HFF-Myc (cell line): ENCODE data around the gene PARD3B.

Experiments used
- DNase-seq: peaks from one replicate; pipeline ENCODE4 v3.0.0-alpha.2; 2011; ENCODE audit warnings: low read depth; ENCODE audit errors: extremely low read depth
- H3K4me3 ChIP-seq: replicated peaks from 2 replicates; pipeline ENCODE4 v1.5.1; 2011; ENCODE audit warnings: low read depth, mild to moderate bottlenecking, control low read depth, low read length
- TF ChIP-seq, protein P1 (sequence below): IDR thresholded peaks from 2 replicates; pipeline ENCODE4 v1.5.1; 2012; ENCODE audit warnings: mild to moderate bottlenecking, low read depth, low read length, control low read depth; ENCODE audit errors: missing control alignments

Gene PARD3B

DNA sequence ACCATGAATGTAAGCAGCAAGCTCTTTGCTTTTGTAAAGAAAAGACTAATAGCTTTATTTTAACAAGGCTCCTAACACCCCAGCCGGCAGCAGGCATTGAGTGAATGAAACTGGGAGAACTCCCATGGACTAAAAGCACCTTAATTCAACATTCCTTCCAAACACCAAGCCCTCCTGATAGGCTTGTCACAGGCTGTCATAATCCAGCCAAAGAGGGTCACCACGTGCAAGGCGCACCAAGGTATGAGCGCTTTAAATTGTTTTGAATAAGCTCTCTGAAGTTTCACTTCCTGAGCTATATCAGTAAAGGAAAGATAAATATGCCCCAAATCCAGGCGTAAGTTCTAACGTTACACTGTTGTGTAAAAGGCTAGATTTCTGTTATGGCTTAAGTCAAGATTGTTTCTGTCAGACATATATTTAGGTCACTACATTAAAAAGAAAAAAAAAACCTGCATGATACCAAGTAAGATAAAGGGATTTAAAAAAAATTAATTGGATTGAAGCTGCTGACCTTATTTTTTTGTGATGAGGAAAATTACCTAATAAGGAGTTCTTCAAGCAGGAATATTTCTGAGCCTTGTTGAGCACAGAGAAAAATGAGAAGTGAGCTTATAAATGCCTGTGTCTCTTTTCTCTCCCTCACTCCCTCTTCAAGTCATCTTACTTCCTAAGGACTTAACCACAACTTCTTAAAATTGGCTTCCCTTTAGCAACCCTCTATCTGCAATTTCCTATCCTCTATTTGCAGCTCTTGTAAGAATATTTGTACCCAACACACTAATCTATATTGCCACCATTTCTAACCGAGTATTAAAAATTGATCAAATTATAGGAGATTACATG lies 1000.9 kb downstream of the PARD3B start:
- TF ChIP-seq, protein P1, sequence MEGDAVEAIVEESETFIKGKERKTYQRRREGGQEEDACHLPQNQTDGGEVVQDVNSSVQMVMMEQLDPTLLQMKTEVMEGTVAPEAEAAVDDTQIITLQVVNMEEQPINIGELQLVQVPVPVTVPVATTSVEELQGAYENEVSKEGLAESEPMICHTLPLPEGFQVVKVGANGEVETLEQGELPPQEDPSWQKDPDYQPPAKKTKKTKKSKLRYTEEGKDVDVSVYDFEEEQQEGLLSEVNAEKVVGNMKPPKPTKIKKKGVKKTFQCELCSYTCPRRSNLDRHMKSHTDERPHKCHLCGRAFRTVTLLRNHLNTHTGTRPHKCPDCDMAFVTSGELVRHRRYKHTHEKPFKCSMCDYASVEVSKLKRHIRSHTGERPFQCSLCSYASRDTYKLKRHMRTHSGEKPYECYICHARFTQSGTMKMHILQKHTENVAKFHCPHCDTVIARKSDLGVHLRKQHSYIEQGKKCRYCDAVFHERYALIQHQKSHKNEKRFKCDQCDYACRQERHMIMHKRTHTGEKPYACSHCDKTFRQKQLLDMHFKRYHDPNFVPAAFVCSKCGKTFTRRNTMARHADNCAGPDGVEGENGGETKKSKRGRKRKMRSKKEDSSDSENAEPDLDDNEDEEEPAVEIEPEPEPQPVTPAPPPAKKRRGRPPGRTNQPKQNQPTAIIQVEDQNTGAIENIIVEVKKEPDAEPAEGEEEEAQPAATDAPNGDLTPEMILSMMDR, result no peak
- no peak for DNase-seq

DNA sequence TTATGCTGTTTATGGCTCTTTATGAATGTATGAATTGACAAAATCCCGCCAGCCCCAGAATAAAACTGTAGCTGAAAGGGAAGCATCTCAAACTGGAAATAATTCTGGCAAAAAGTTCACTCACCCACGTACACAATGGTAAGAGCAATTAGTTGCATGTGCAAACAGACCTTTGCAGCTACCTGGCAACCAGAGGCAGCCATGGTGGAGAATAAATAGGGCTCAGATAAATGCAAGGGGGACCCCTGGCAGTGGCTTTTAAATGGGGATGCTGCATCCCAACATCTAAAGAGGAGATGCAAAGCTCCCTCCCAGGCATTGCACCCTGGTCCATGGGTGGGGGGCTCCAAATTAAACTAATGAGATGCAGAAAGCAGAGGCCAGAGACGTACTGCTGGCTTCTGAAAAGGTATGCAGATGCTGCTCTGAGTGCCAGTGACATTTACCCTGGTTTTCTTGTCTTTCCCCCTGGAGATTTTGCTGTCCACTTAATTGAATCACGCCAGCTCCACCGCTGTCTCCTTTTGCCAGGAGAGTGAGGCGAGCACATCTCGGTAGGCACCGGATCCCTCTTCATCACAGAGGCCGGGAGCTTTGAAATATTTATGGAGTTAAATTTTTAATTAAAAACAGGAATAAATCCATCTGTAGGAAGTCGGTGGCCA lies 1010.4 kb downstream of the PARD3B start:
- DNase-seq, result no peak
- TF ChIP-seq, protein P1, result no peak
- no peak overlapping the region for H3K4me3 ChIP-seq

More for the DNA sequence above, 1000.9 kb downstream of the PARD3B start:
- H3K4me3 ChIP-seq, result no peak overlapping the region

DNA sequence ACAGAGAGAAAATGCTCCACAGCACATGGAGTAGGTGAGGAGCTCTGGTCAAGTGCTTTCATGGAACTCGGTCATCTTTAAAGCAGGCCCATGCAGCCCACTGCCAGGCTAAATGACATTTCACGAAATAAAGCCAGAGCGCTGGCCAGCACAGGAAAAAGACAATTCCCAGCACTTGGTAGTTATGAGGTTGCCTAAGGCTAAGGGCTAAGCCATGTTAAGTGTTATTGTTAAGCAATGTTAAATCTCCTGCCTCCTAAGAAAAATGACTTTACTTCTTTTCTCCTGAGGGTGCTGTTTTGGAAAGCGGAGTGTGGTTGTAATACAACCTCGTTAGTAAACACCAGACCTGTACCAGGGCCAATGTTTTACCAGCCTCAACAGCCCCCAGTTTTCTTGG lies 1011.1 kb downstream of the PARD3B start:
- no peak for DNase-seq
- H3K4me3 ChIP-seq, result no peak overlapping the region
- TF ChIP-seq, protein P1, result no peak

DNA sequence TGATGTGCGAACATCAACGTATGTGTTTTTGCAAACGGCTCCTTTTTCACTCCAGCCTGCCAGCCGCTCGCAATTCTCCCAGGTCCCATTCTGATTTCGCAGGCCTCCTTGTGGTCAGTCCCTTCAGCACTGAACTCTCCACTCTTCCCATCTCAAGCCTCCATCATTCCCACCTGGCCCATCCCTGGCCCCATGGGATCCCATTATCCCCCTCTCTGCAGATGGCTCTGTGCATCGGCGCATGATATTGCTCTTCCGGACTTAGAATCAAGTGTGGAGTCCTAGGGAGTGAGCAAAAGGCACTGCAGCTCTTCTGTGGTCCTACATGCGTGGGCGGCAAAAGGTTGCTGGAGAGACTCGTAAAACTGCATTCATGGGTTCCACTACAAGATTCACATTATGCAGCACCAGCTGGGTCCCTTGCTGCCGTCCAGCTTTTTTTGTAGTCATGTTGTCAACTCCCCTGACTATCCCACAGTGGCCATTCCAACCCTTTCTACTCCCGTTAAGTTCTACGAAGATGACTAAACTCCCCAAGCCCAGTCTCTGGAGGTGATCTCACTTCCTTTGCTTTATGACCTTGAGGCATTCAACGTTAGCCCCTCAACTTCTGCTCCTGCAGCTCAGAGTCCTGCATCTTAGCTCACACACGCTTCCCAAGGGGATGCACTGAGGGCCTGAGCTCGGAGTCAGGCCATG lies 1011.7 kb downstream of the PARD3B start:
- TF ChIP-seq, protein P1, result no peak

DNA sequence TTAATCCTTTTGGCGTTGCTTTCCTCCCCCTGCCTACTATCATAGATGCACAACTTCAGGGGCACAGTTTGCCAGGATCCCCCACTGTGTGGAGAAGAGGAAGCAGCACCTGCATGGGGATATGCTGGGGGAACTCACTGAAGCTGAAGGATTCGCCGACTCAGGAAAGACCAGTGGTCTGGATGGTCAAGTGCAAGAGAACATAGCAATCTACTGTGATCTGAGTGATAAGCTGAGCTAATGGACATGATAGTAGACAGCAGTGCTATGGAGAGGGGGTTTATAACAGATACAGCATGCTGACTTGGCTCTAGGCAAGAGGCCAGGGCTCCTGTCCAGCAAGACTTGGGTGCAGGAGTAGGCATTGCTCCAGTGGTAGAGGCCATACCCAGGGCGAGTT lies 1012.6 kb downstream of the PARD3B start:
- TF ChIP-seq, protein P1, result no peak
- no peak for DNase-seq
- H3K4me3 ChIP-seq, result no peak overlapping the region

More for the DNA sequence above, 1011.7 kb downstream of the PARD3B start:
- no peak overlapping the region for H3K4me3 ChIP-seq
- no peak for DNase-seq

DNA sequence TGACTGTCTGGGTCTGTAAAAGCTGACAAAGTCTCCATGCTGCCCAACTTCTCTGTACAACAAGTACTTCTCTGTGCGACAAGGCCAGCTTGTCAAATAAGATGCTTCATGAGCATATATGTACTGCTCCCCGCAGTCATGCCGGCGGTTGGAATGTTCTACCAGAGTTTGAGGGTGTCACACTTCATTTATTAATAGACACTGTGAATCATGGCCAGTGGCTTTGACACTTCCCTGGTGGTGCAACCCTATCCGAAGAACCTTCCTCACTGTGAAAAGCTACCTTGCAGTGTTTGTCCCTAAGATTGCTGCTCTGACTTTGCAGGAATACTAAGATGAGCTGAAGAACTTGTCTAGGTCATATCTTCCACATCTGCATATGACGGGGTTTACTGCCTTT lies 1016.2 kb downstream of the PARD3B start:
- no peak overlapping the region for H3K4me3 ChIP-seq
- TF ChIP-seq, protein P1, result no peak
- no peak for DNase-seq
